ENCODE measurements around the gene TGM6.

DNA sequence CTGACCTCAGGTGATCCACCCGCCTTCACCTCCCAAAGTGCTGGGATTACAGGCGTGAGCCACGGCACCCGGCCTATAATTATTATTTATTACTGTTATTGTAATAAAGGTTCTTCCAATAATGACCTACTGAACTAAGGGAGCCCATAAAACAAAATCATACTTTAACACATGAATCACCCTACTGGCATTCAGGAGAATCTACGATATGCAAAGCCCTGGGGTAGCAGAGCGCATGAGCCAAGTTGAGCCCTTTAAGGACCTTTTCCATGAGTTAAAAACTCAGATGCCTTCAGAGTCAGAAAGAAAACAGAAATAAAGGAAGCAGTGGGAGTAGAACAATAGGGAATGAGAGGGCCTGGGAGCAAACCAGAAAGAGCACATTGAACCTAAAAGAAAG lies 48.4 kb downstream of the TGM6 start:
- TF ChIP-seq, protein P1, sequence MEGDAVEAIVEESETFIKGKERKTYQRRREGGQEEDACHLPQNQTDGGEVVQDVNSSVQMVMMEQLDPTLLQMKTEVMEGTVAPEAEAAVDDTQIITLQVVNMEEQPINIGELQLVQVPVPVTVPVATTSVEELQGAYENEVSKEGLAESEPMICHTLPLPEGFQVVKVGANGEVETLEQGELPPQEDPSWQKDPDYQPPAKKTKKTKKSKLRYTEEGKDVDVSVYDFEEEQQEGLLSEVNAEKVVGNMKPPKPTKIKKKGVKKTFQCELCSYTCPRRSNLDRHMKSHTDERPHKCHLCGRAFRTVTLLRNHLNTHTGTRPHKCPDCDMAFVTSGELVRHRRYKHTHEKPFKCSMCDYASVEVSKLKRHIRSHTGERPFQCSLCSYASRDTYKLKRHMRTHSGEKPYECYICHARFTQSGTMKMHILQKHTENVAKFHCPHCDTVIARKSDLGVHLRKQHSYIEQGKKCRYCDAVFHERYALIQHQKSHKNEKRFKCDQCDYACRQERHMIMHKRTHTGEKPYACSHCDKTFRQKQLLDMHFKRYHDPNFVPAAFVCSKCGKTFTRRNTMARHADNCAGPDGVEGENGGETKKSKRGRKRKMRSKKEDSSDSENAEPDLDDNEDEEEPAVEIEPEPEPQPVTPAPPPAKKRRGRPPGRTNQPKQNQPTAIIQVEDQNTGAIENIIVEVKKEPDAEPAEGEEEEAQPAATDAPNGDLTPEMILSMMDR (IDR thresholded peaks at IDR 0.05) = no peak
- TF ChIP-seq POLR2AphosphoS5 (IDR thresholded peaks at IDR 0.05) = no peak

Data from breast epithelium (tissue), 3 donors.